T-helper 2 cell treated with Interferon-gamma antibody and Interleukin-4, amounts not matched to agents 100 ng/mL and 5 ng/mL, for 36 hours (primary cell): Measurements from ENCODE around the gene CABP1. TPM values are rescaled to one million over a fixed set of nuclear protein-coding genes. Genes with fewer than 3 reads are reported as not detected.

Source experiments
- intact Hi-C: fragments of 100-400 bp; cut with micrococcal nuclease; formaldehyde crosslinking; loops from one replicate; pipeline ENCODE4 v1.15.1; 2023
- total RNA-seq: library from RNA; stranded (reverse); gene quantifications from 2 replicates; pipeline ENCODE4 v1.2.3, GENCODE V29; 2022

CABP1 gene
- total RNA-seq, 1 donor from 2014 or later = not detected

- intact Hi-C loops = no loop called here
Measured at GRCh38 chr12:120630104-120630892, 10.1 kb upstream of the CABP1 start.

DNA sequence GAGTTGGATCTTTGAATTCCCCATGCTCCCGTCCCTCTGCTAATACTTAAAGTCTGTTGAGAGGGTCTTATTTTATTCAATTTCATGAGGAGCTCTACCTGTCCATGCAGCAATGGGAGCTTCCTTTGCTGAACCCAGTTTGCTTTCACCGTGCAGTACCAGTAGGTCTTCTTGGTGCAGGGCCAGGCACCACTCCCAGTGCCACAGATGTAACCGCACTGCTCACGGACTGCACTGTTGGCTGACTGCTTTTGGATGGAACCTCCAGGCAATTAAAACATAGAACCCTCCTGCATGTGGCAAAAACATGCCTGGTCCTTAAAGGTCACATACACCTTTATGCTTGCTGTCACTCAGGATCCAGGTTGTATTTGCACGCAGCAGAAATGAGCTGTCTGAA is 9.3 kb upstream of the CABP1 start:
- intact Hi-C loops = no loop called here

DNA sequence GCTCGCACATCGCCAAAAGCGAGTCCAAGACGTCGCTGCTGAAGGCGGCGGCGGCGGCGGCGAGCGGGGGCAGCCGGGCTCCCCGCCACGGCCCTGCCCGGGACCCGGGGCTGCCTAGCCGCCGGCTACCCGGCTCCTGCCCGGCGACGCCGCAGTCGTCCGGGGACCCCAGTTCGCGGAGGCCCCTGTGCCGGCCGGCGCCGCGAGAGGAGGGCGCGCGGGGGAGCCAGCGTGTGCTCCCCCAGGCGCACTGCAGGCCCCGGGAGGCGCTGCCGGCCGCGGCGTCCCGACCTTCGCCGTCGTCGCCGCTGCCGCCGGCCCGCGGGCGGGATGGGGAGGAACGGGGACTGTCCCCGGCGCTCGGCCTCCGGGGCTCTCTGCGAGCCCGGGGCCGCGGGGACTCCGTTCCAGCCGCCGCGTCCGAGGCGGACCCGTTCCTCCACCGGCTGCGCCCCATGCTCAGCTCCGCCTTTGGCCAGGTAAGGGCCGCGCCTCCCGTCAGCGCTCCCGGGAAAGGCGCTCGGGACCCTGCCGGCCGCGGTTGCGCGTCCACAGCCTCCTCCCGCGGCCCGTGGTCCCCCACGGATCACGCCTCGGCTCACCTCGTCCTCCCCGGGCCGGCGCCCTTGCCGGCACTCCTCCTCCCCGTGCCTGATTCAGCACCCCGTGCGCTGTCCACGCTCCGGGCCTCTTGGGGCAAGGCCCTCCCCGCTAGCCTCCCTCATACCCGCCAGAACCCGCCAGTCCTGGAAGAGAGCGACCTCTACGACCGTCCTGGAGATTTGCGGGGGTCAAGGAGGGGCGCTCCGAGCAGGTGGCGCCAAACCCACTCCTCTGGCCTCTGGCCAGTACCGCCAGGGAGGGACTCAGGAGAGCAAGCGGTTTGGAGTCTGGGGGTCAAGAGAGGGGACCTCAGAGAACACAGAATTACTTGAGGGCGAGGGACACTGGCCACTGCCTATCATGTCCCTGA is 721 bp downstream of the CABP1 start:
- intact Hi-C loops = loop anchor here (10.0 kb wide), 1 partner anchor 454 kb away; no protein-coding TSS in a partner anchor

DNA sequence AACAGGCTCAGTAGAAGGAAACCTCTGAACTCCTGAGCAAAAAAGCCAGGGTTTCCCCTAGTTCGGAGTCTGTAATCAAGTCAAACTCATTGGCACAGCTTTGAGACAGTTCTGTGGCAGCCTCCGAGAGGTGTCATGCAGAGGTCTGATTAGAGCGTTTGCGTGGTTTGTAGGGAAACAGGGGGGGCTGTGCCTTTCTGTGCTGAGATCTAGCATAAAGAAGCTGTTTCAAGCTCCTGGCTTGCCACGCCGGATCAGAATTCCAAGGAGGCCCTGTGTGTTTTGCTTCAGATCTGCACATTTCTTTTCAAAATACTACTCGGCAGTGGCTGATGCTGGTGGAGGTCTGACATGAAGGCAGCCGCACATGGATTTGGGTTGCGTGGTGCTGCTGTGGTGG is 1.7 kb downstream of the CABP1 start:
- intact Hi-C loops = loop anchor here (10.0 kb wide), 1 partner anchor 453 kb away; no protein-coding TSS in a partner anchor

- intact Hi-C loops = loop anchor here (10.0 kb wide), 1 partner anchor 452 kb away; no protein-coding TSS in a partner anchor
Measured at GRCh38 chr12:120642826-120643225, 2.4 kb downstream of the CABP1 start.

GRCh38 chr12:120643574-120643973 is 3.1 kb downstream of the CABP1 start:
- intact Hi-C loops = loop anchor here (10.0 kb wide), 1 partner anchor 451 kb away; no protein-coding TSS in a partner anchor

GRCh38 chr12:120646044-120646443 is 5.6 kb downstream of the CABP1 start:
- intact Hi-C loops = loop anchor here (2.0 to 10.0 kb wide), 2 partner anchors 41 to 449 kb away; partner anchors contain the start of gene MLEC

DNA sequence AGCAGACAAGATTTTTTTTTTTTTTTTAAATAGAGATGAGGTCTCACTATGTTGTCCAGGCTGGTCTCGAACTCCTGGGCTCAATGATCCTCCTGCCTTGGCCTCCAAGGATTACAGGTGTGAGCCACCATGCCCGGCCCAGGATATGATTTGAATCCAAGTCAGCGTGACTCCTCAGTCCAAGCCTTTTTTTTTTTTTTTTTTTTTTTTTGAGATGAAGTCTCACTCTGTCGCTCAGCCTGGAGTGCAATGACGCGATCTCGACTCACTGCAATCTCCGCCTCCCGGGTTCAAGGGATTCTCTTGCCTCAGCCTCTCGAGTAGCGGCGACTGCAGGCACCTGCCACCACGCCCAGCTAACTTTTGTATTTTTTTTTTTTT is 6.9 kb downstream of the CABP1 start:
- intact Hi-C loops = loop anchor here (1.0 to 10.0 kb wide), 5 partner anchors 39 to 447 kb away; partner anchors contain the start of genes MLEC and POP5

GRCh38 chr12:120649442-120650232 is 9.2 kb downstream of the CABP1 start:
- intact Hi-C loops = loop anchor here (10.0 kb wide), 1 partner anchor 445 kb away; no protein-coding TSS in a partner anchor

DNA sequence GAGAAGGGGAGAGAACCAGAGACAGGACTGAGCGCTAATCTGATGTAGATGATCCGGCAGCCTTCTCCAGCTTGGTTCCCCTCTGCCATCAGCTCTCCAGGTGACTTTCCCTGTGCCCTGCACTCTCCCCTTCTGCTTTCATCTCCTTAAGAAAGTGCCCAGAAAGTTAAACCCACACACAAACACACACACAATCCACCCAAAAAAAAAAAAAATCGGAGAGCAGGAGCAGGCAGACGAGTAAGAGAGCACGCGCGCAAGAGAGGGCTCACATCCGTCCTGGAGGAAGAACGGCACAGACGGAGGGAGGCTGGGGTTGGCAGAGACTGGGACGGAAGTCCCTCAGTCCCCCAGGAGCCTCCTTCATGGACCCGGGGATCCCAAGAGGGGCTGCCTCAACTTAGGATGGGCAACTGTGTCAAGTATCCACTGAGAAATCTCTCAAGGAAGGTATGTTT is 9.8 kb downstream of the CABP1 start:
- intact Hi-C loops = no loop called here

DNA sequence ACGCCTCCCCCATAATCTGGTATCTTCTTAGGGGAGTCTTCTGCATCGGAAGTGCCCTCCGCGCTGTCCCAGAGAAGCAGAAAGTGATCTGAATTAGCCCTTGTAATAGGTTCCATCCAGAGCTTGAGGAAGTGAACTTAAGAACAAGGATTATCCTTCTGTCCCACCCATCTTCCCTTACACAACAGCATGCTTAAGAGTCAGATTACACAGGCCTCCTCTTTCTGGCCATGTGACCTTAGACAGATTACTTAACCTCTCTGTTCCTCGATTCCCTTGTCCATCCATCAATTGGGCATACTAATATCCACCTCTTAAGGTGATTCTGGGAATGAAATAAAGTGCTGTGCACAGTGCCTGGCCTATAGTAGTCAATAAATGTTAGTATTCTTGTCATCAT is 11.4 kb downstream of the CABP1 start:
- intact Hi-C loops = no loop called here

- intact Hi-C loops = no loop called here
Measured at GRCh38 chr12:120652656-120653435, 12.4 kb downstream of the CABP1 start.

DNA sequence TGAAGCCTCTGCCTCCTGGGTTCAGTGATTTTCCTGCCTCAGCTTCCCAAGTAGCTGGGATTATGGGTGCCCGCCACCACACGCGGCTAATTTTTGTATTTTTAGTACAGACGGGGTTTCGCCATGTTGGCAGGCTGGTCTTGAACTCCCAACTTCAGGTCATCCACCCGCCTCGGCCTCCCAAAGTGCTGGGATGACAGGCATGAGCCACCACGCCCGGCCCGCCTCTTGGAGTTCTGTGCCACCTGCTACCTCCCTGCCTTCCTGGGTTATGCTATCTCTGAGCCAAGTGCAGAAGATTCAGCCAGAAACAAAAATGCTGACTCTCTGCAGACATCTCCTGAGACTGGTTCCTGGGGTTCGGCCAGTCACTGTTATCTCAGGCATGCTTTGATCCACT is 13.2 kb downstream of the CABP1 start:
- intact Hi-C loops = no loop called here

DNA sequence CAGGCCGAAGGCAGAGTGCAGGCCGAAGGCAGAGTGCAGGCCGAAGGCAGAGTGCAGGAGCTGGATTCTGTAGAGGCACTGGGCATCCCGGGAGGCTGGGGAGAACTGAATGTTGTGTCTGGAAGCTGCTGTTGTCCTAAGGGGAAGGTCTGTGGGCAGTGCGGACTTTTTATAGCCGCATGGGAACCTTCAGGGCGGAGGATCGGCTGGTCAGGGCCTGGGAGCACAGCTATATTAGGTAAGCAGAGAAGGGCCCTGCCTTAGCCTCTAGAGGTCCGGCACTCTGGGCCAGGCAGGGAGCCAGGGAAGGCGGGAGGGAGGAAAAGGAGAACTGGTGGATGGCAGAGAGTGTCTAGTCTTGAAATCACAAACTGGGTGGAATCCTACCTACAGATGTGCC is 14.2 kb downstream of the CABP1 start:
- intact Hi-C loops = no loop called here

- intact Hi-C loops = no loop called here
Measured at GRCh38 chr12:120656008-120656407, 15.6 kb downstream of the CABP1 start.

DNA sequence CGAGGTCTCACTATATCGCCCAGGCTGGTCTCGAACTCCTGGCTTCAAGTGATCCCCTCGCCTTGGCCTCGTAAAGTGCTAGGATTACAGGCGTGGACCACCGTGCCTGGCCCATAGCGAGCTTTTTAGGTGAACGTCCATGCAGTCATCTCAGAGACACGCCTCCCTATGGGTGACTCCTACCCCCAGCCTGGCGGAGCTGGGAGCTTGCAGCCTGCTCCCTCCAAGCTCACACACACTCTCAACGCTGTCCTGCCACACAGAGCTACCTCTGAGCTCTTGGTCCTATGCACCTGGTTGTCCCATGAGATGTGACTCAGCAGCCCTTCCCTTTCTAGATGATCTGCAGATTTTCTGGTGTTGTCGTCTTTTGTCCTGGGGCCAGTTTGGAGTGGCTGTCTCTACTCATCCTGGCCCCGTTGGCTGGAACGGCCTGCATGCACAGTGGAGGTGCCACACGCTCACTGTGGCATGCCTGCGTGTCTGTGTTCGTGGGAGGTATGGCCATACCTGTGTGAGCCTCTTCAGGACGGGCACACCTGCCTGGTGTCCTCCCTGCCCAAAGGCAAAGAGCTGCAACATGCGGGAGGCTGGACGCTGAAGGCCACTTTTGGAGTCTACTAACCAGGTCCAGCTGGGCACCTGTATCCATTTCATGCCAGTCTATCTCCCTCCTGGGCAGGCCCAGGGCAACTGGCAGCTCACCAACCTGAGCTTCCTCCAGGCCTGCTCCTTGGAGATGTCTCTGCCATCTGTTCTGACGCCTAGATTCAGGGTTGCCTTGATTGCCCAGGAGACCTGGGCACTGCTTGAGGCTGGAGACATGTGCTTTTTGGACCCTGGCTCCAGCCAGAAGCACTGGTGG is 18.1 kb downstream of the CABP1 start:
- intact Hi-C loops = no loop called here

GRCh38 chr12:120659151-120659525 is 18.7 kb downstream of the CABP1 start:
- intact Hi-C loops = no loop called here

DNA sequence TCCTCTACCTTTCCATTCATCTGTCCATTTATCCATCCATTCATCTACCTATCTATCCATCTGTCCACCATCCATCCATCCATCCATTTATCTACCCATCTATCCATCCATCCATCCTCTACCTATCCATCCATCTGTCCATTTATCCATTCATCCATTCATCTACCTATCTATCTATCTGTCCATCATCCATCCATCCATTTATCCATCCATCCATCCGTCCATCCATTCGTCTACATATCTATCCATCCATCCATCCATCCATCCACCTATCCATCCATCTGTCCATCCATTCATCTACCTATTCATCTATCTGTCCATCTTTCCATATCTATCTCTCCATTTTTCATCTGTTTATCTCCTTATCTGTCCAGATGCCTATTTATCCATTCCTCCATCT is 21.0 kb downstream of the CABP1 start:
- intact Hi-C loops = no loop called here

DNA sequence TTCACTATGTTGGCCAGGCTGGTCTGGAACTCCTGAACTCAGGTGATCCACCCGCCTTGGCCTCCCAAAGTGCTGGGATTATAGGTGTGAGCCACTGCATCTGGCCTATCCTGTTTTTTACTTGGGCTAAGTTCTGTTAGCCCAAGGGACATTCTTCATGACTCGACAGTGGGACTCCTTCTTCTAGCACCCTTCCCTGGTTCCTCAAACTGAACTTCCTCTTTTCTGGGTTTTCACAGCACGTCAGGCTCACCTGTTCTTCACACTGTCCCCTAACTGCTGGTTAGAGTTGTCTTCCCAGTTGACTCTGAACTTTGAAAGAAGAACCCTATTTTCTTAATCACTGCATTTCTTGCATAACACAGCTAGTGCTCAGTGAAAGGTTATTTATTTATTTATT is 22.5 kb downstream of the CABP1 start:
- intact Hi-C loops = no loop called here
